Hindlimb muscle (tissue), 1 donor: ENCODE measurements around the gene SLC44A3. TPM values are rescaled to one million over a fixed set of nuclear protein-coding genes. Genes with fewer than 3 reads are reported as not detected.

Source experiments
- DNase-seq: peaks from one replicate; pipeline ENCODE4 v3.0.0-alpha.2; 2013
- polyA plus RNA-seq: library from polyadenylated mRNA; unstranded; fragments of 120-200 nt; gene quantifications from one replicate; pipeline ENCODE4 v1.2.1, GENCODE V29; 2013; ENCODE audit not compliant: insufficient read length

Gene SLC44A3
- polyA plus RNA-seq, 1 donor, result 4.6 TPM

- DNase-seq, result no peak
Measured at GRCh38 chr1:94908190-94908589, 88.0 kb downstream of the SLC44A3 start.

- no peak for DNase-seq
Measured at GRCh38 chr1:94908965-94909364, 88.8 kb downstream of the SLC44A3 start.

DNA sequence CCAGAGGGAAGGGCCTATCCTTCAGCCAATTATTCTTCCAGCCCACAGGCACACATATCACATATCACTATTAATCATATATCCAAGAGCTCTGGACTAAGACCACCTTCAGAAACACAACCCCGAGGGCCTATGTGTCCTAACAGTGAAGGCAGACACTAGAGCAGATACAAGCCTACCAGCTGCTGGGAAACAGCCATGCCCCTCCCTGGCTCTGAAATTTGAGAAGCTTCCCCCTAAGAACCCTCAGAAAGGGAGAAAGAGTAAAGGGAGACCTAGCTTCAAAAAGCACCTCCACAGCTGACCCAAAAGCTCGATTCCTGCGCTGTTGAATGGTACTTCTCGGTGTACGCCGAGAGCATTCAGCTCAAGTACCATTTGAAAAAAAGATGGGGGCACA, 89.3 kb downstream of the SLC44A3 start:
- no peak for DNase-seq

- no peak for DNase-seq
Measured at GRCh38 chr1:94912263-94913184, 92.4 kb downstream of the SLC44A3 start.

DNA sequence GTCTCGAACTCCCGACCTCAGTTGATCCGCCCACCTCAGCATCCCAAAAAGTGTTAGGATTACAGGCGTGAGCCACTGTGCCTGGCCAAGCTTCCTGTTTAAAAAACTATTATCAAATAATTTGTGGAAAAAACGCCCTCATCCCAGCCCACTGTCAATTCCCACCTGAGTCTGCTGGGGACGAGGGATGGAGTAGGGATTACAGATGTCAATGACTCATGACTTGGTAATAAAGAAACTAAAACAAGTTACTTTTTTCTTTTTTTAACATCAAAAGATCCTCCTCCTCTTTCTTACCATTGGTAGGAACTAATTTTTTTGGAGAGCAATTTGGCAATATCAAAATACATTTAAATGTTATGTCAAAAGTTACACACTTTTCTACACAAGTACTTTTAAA, 97.1 kb downstream of the SLC44A3 start:
- DNase-seq, result no peak

DNA sequence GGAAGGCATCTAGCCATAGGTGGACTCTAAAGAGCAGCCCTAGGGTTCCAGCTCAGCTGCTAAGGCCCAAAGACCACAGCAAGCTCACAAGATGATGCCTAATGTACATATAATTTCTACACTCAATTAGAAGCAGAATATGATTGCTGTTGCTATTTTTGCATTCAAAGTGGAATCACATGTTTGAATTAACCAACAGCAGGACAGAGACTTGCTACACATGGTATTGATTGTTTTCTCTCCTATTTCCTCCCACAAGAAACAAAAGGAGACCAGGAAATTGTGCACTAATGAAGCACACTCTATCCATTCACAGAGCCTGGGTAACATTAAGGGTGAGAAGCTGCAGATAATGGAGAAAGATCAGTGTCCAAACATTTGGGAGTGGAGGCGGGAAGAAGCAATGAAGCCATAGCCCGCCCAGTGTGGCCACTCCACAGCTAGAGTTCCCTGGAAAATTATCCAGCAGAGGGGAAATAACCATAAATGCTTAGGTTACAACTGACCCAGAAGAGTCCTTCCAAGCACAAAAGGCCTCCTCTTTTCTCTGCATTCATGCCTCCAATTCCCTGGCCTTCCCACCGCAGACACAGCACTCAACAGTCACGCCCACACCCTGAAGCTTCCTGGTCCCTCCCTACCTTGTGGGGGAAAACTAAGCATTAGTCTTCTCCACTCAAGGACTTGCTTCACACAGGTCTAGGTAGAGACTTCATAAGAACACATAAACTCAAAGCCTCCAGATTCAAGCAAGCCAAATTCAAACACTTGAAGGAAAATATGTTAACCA, 99.3 kb downstream of the SLC44A3 start:
- no peak for DNase-seq

DNA sequence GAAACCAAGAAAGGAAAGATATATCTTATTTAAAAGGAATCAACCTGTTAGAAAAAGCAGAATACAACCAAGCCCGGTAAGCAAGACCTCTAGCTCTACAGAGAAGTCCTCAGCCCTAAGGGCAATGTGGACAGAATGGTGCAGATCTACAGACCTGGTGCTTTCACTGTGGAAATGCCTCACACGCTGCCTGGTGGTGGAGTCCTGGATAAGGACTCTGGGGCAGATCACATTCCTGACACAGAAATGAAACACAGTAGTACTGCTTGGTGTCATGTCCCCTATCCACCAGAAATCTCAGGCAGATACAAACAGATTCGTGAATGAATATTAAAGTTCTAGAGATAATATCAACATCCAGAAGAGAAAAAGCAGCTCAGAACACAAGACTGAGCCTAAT, 99.9 kb downstream of the SLC44A3 start:
- DNase-seq, result no peak

- DNase-seq, result no peak
Measured at GRCh38 chr1:94921977-94922376, 101.8 kb downstream of the SLC44A3 start.

DNA sequence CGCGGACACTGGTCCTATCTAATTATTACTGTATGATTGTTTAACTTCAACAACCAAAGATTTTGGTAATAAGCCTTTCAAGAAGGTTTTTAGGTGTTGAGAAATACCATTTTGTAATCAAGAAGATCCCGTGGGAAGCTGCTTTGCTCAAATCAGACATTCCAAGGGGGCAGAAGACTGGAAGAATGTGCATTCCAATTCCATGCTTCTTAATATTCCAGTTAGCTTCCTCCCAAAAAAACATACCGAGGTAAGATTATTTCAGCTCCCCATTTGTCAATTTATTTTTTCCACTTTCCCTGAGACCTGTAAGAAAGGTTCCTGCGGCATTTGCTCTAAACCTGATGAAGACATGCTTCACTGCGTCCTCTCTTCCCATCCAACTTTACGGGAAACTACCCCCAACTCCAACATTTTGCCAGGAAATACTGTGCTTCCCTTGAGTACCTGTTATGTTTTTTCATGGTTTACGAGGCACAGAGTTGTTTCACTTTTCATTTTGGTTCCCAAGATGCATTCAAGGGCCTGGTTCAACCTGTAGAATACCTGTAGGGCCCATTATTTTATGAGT, 102.7 kb downstream of the SLC44A3 start:
- no peak for DNase-seq

GRCh38 chr1:94925004-94925403, 104.8 kb downstream of the SLC44A3 start:
- no peak for DNase-seq

DNA sequence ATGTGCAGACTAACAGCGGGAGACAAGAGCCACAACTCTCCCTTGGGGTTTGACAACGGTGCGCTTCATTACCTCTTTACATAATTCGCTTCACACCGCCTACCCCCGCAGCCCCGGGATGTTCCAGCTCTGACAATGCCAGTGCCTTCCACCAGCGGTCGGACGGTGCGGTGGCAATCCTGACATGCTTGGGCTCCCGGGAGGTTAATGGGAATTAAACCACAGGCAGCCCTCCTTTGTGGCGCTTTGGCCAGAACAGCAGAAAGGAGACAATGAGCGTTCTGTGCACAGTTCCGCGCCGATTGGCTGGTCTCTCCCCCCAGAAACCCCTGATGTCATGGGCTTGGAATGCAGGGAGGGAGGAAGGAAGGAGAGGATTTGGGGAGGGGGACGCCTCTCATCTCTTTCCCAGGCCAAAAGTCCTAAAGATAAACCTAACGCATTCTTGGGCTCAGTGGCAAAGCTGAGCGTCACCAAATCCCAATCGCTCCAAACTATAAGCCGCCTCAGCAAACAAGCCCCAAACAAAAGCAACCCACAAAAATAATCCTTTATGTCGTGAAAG, 105.5 kb downstream of the SLC44A3 start:
- DNase-seq, result peak; percentile 91

- peak; percentile 81 for DNase-seq
Measured at GRCh38 chr1:94926126-94926914, 106.2 kb downstream of the SLC44A3 start.

DNA sequence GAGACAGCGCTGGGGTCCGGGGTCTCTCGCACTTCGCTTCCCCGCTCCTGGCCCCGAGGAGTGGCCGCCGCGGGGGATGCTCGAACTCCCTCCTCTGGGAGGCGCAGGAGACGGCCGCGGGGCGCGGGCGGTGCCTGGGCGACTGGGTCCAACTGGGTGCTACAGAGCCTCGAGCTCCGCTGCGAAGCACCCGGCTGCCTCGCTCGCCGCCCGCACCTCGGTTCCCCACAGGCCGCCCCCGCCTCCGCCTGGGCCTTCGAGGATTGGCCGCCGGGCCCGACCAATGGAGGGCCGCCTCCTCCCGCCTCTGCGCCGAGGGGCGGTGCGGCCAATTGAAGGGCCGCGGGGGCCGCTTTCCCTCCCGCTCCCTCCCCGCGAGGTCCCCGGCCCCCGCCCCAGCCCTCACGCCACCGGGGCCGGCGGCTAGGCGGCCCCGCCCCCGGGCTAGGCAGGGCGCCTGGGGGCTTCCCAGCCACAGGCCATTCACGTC, 106.8 kb downstream of the SLC44A3 start, which contains the start of gene CNN3:
CNN3 (minus strand) TSS at position 196 of the 490 bp plus-strand sequence. CDS start 216 bp downstream, outside the sequence.
- DNase-seq, result peak; percentile 95

DNA sequence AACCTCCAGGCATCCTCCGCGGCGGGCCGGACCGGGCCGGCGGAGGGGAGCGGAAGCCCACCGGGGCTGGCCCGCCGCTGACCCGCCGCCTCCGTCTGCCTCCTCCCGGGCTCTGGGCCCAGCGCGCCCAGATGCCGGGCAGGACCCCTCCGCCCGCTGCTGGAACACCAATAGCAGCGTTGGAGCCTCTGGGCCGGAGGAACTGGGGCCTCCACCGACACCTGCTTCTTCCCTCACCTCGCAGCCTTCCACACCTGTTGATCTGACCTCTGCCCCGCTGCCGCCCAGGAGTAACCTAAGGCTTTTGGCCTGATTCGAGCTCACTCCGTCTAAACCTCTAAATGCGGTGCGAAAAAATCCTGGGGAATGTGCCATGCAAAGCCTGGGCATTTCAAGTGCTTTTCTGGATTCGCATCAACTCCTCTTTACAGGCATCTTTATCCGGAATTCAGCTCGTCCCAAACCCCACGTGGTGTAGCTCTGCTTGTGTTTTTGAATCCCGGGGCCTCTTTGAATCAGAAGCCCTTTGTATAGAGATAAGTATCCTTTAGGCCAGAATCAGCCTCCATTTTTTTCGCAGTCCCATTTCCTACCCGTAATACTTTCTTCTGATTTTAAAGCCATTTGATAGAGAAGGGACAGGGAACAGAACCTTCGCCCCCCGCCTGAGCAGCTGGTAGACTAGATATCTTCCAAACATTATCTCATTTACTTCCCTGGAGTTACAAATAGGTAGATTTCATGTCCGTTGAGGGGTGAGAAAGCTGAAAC, 107.4 kb downstream of the SLC44A3 start:
- DNase-seq, result peak; percentile 65

DNA sequence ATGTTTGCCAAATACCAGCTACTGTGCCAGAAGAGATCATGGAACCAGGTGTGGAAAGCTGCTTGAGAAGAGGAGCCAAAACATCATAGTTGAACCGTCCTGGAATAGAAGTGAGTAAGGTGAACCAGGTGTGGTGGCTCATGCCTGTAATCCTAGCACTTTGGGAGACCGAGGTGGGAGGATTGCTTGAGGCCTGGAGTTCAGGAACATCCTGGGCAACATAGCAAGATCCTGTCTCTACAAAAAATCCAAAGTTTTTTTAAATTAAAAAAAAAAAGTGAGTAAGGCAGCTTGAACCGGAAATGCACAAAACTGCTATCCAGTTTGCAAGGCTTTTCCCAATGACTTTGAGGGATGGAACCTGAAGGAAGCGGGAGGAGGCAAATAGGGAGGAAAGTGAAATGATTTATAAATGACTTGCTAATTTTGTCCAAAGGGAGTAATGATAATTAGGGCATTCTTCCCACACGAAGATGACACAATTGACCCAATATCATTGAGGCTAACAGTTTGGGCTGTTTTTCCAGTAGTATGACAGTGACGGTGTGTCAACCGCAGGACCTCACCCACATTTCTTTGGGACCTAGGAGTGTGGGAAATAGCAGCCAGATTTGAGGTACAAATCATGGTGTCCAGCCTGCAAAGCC, 108.3 kb downstream of the SLC44A3 start:
- no peak for DNase-seq

DNA sequence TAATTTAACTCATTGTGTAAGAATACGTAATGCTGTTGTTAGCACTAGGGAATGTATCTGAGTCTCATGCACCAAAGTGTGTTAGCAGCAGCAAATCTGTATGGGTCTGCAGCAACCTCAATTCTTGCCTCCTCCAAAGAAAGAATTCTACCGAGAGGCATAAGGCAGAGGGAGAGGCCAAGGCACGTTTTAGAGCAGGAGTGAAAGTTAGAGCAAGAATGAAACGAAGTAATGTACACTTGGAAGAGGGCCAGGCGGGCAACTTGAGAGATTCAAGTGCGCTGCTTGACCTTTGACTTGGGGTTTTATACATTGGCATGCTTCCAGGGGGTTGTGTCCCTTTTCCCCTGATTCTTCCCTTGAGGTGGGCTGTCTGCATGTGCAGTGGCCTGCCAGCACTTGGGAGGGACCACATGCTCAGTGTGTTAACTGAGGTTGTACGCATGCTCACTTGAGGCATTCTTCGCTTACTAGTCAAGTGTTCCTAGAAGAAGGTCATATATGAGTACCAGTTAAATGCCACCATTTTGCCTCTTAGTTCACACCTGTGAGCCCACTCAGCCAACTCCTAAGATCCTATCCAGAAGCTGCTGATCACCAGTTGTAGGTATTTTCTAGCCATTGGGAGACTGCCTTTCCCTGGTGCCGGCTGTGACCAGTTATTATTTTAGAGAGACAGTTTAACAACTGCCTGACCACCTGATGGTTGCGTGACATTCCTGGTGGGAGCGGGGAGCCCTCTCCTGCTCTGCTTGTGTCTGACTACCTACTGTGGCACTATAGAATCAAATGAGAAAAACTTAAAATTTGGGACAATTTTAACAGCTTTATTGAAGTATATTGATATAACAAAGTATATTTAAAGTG, 109.4 kb downstream of the SLC44A3 start:
- DNase-seq, result no peak

GRCh38 chr1:94931254-94931841, 111.2 kb downstream of the SLC44A3 start:
- no peak for DNase-seq

GRCh38 chr1:94934551-94934950, 114.4 kb downstream of the SLC44A3 start:
- DNase-seq, result no peak

DNA sequence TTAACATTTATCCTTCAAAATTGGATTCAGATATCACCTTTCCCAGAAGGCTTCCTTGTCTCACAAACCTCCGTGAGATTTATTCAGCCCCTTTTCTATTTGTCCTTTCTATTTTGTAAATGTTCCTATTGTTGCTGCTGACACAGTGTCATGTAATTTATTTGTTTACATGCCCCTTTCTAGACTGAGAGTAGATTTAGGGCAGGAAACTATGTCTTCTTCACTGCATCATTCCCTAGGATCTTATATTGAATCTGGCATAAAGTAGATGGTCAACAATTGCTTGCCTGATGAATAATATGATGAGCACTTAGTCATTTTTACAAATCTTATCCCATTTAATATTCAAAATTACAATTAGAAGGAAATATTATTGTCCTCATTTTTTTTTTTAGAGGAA, 114.9 kb downstream of the SLC44A3 start:
- no peak for DNase-seq
